ENCODE results near the gene OR1L8. TPM values are rescaled to one million over a fixed set of nuclear protein-coding genes. Genes with fewer than 3 reads are reported as not detected.

Gene OR1L8
- total and polyA plus RNA-seq, 2 donors (not counting 3 experiments of a cell fraction or from before 2014, with no cell fraction given) = 0.15 to 1.8 TPM

- intact Hi-C loops (cut with micrococcal nuclease) = no loop called here
- Histone ChIP-seq H3K9me1 (replicated peaks; ENCODE audit: control insufficient read depth, extremely low read depth, insufficient read depth, low read length) (no peaks in the 10 kb centered on the region), H3K36me3 (ENCODE audit: control insufficient read depth in 2 of 2, extremely low read depth in 1 of 2, insufficient read depth in 2 of 2, low read length in 2 of 2) (no peaks in the 10 kb centered on the region), H3K79me2 (ENCODE audit: control insufficient read depth, insufficient read depth, low read length) (no peaks in the 10 kb centered on the region), H3K4me2 (ENCODE audit: insufficient read depth, low read length) (no peak overlapping the region), H3K4me3 (replicated peaks in 1 of 3; ENCODE audit: insufficient read depth in 1 of 3, low read depth in 1 of 3, low read length in 3 of 3) (no peak overlapping the region), H4K20me1 (replicated peaks; ENCODE audit: control insufficient read depth, extremely low read depth, insufficient read depth, low read length) (no peaks in the 10 kb centered on the region), H2AFZ (ENCODE audit: low read depth, low read length) (no peak overlapping the region), H3K27ac (ENCODE audit: insufficient read depth, low read depth, low read length) (no peak overlapping the region), H3K9ac (replicated peaks; ENCODE audit: extremely low read depth, insufficient read depth, low read length) (no peak overlapping the region), H3K9me3 (replicated peaks; ENCODE audit: control insufficient read depth, insufficient read depth, low read length) (no peaks in the 10 kb centered on the region), H3K27me3 (ENCODE audit: control insufficient read depth in 2 of 2, insufficient read depth in 2 of 2, low read length in 2 of 2) (peaks cover 2 to 8% of the 10 kb centered on the region in 2 experiments), H3K4me1 (ENCODE audit: control insufficient read depth, extremely low read depth, insufficient read depth, low read length) (no peaks in the 10 kb centered on the region)
- TF ChIP-seq MAX (IDR thresholded peaks at IDR 0.05; ENCODE audit: insufficient read depth, insufficient read length) (no peak), EZH2 (IDR thresholded peaks at IDR 0.05; ENCODE audit: borderline replicate concordance, low read depth, low read length, severe bottlenecking) (no peak), POLR2A (IDR thresholded peaks at IDR 0.05; ENCODE audit: low read depth, low read length) (no peak), MYC (IDR thresholded peaks at IDR 0.05; ENCODE audit: low read depth, low read length) (no peak), POLR2AphosphoS5 (IDR thresholded peaks at IDR 0.05; ENCODE audit: insufficient read depth, low read depth, low read length) (no peak), JUN (IDR thresholded peaks at IDR 0.05; ENCODE audit: borderline replicate concordance, insufficient read depth, insufficient read length, low read depth) (no peak), GATA2 (IDR thresholded peaks at IDR 0.05; ENCODE audit: insufficient read depth, insufficient read length, low read depth, low read length) (no peak), FOS (IDR thresholded peaks at IDR 0.05; ENCODE audit: borderline replicate concordance, insufficient read depth, low read length) (no peak)
- TF ChIP-seq, protein P1, sequence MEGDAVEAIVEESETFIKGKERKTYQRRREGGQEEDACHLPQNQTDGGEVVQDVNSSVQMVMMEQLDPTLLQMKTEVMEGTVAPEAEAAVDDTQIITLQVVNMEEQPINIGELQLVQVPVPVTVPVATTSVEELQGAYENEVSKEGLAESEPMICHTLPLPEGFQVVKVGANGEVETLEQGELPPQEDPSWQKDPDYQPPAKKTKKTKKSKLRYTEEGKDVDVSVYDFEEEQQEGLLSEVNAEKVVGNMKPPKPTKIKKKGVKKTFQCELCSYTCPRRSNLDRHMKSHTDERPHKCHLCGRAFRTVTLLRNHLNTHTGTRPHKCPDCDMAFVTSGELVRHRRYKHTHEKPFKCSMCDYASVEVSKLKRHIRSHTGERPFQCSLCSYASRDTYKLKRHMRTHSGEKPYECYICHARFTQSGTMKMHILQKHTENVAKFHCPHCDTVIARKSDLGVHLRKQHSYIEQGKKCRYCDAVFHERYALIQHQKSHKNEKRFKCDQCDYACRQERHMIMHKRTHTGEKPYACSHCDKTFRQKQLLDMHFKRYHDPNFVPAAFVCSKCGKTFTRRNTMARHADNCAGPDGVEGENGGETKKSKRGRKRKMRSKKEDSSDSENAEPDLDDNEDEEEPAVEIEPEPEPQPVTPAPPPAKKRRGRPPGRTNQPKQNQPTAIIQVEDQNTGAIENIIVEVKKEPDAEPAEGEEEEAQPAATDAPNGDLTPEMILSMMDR (IDR thresholded peaks at IDR 0.05; ENCODE audit: extremely low read depth in 1 of 2, insufficient read depth in 1 of 2, low read depth in 1 of 2, low read length in 2 of 2) = no peak
- FAIRE-seq (no peak), DNase-seq (ENCODE audit: low read depth, low spot score) (no peak)
- POLR2A ChIA-PET = no interaction called here
- dilution Hi-C loops (cut with MboI; ENCODE audit: extremely low pct_ligation_motif_present, low sequenced_read_pairs) = no loop called here
- no TSS peak for BruUV-seq (replicated peaks)
- CTCF ChIA-PET = no interaction called here
These were observed 56.6 kb downstream of the OR1L8 start for GRCh38 chr9:122526602-122527001.

All from endothelial cell of umbilical vein (primary cell).